Measurements from ENCODE around the gene RFX3. TPM values are rescaled to one million over a fixed set of nuclear protein-coding genes. Genes with fewer than 3 reads are reported as not detected.

Gene RFX3
- total RNA-seq, 2 donors from 2014 or later = 8.4 to 10.6 TPM

DNA sequence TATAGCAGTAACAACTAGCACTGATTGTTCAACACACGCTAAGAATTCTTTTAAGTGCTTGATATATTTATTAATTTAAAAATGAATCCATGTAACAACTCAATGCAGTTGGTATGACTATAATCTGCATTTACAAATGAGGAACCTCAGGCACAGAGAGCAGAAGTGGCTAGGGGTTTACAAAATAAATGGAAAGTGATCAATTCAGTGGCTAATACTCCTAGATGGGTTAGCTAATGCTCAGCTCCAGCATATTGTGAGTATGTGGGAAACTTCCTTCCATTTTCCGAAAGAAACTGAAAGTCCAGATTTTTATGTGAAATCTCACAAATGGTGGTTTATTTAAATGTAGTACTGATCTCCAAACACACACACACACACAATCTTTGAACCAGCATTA is 128.0 kb downstream of the RFX3 start:
- DNase-seq (no peak), ATAC-seq (no peak)
- intact Hi-C loops (cut with DNase I, micrococcal nuclease) = no loop called here

- DNase-seq (no peak), ATAC-seq (peak; percentile 69)
- intact Hi-C loops (cut with DNase I, micrococcal nuclease) = no loop called here
These were observed 134.4 kb downstream of the RFX3 start for GRCh38 chr9:3391414-3391813.

DNA sequence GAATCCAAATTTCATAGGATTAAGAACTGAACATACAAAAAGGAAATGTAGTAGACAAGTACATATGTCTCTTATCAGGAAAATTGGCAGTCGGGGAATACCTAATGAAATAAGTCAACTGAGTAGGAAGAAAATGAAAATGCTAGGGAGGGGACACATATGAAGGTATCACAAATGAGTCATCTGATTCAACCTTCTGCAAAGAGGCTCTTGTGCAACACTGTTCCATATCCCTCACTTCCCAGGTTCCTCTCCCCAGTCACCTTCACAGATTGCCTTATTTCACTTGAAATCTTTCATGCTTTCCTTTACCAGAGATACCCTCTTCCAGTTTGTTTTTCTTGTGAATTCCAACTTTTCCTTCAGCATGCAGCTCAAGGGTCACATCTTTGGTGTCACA is 139.0 kb downstream of the RFX3 start:
- DNase-seq (no peak), ATAC-seq (no peak)
- intact Hi-C loops (cut with DNase I, micrococcal nuclease) = no loop called here

DNA sequence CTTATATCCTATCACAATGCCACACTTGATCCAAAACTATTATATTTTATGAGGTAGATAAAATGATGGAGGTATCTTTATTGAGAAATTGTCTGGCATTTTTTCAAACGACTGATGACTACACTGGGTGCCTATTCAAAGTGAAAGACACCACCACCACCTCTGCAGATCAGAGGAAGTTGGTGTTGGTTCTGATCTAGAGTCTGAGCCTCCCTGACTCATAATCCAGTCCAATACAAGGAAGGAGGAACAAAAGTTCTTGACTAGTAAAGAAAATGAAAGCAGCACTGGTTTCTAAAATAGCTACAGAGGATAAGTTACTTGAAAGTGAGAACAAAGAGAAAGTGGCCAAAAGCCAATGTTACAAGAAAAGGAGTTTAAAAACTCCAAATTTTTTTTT is 139.9 kb downstream of the RFX3 start:
- no peak for ATAC-seq
- intact Hi-C loops (cut with DNase I, micrococcal nuclease) = no loop called here
- no peak for DNase-seq

DNA sequence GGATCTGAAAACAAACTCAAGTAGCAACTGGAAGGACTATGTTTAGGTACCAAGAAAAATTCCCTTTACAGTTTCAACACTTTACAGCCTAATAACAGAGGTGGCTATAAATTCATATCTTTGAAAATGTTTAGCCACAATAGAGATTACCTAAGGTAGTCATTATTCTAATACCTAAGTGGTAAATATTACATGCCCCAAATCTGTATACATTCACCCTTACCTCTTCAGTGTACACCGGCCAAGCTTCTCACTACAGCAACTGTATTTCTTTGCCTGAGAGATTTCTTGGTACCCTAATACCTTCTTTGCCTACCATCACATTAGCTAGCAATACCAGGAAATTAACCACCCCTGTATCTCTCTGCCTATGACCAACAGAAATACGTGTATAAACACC is 154.0 kb downstream of the RFX3 start:
- DNase-seq = no peak
- ATAC-seq = no peak
- intact Hi-C loops (cut with DNase I, micrococcal nuclease) = no loop called here

- intact Hi-C loops (cut with DNase I, micrococcal nuclease) = no loop called here
- ATAC-seq (no peak), DNase-seq (no peak)
These were observed 155.1 kb downstream of the RFX3 start for GRCh38 chr9:3370715-3371114.

- DNase-seq = no peak
- intact Hi-C loops (cut with DNase I, micrococcal nuclease) = no loop called here
- ATAC-seq = no peak
These were observed 158.6 kb downstream of the RFX3 start for GRCh38 chr9:3367185-3367584.

DNA sequence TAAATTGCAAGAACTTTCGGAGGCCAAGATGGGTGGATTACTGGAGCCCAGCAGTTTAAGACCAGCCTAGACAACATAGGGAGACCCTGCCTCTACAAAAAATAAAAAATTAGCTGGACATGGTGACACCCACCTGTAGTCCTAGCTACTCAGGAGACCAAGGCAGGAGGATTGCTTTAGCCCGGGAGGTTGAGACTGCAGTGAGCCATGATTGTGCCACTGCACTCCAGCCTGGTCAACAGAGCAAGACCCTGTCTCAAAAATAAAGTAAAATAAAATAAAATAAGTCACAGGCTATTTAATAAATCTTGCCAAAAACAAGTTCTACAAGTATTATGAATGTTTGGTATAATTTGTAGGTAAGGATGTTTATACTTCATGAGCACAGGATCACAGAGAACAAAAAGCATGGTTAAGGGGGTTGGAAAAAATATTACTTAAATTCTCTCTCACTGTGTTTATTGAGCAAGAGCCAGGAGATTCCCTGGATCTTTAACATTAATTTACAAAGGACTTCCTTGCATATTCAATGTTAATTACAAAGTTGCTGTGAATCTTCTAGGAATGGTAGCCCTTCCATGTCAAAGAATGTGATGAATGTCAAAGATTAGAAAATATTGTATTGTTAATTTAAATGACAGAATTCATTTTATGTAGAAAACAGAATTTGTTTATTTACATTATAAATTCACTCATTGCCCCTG is 164.0 kb downstream of the RFX3 start:
- ATAC-seq = no peak
- intact Hi-C loops (cut with DNase I, micrococcal nuclease) = no loop called here
- DNase-seq = no peak

GRCh38 chr9:3361116-3361515 is 164.7 kb downstream of the RFX3 start:
- intact Hi-C loops (cut with DNase I, micrococcal nuclease) = no loop called here
- ATAC-seq = no peak

DNA sequence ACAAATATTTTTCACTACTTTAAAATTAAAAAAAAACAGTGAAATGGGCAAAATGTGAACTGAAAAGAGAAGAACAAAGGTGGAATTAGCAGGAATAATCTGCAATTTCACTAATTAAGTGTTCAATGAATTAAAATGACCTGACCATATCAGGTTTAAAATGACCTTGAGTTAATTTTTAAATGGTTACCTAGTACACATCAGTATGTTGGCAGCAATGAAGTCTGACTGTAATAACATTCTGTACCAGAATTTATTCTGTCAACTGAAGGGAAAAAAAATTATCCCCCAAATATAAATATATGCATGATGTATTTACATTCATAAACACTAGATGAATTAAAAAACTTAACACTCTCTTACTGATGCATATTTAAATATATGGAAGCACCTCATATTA is 165.6 kb downstream of the RFX3 start:
- DNase-seq (no peak), ATAC-seq (no peak)
- intact Hi-C loops (cut with DNase I, micrococcal nuclease) = no loop called here

More at GRCh38 chr9:3361116-3361515, 164.7 kb downstream of the RFX3 start:
- no peak for DNase-seq

- no peak for DNase-seq
- intact Hi-C loops (cut with DNase I, micrococcal nuclease) = no loop called here
- ATAC-seq = no peak
These were observed 166.0 kb downstream of the RFX3 start for GRCh38 chr9:3359778-3360177.

GRCh38 chr9:3359048-3359692 is 166.6 kb downstream of the RFX3 start:
- intact Hi-C loops (cut with DNase I, micrococcal nuclease) = no loop called here
- ATAC-seq (no peak), DNase-seq (no peak)

DNA sequence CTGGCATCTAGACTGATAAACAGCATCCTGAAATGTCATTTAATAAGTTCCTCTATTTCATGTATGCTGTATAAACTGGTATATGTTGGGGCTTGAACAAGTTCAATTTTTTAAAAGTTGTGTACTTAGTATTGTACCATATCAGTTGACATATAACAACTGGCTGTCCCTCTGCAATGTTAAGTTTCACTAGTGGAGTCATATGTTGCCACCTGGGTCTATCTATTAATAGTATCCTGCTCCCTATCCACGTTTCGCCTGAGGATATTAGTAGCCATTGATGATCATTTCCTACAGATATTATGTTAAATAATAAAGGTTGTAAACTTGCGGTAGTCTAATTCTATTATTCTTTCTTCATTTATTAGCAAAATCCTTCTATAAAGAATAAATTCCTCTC is 177.6 kb downstream of the RFX3 start:
- no peak for DNase-seq
- intact Hi-C loops (cut with DNase I, micrococcal nuclease) = no loop called here
- ATAC-seq = no peak

DNA sequence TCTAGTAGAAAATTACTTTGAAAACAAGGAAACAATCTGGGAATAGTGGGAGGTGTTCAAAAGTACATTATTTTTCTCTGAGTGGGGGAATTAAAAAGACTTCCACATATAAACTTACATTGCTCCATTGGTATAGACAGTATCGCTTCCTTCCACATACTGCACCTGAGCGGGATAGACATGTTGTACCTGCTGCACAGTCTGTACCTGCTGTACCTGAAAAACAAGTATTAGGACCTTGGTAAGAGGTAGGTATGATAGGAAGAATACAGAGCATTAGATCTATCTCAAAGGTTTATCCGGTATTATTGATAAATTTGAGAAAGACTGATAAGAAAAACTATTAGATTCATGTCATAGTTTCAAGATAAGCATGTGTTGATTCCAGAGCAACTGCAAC is 179.3 kb downstream of the RFX3 start:
- intact Hi-C loops (cut with DNase I, micrococcal nuclease) = no loop called here
- no peak for DNase-seq
- ATAC-seq = no peak

DNA sequence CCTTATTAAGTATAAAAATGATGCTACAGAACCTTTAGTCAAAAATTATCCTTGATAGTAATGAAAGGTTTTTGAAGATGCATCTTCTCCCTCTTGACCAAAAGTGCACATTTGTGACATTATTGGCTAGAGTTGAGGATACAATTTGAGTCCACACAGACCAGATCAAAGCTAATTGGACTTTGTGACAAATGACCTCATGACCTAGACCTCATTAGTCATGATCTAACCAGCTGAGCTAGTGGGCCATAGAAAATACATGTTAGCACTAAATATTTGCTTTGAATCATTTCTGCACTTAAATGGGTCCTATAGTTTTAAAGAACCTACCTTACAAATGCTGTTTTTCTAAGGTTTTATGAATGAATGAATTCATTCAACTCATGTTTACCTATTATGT is 182.1 kb downstream of the RFX3 start:
- no peak for DNase-seq
- ATAC-seq = no peak
- intact Hi-C loops (cut with DNase I, micrococcal nuclease) = no loop called here

- DNase-seq = no peak
- intact Hi-C loops (cut with DNase I, micrococcal nuclease) = no loop called here
- ATAC-seq = no peak
These were observed 183.5 kb downstream of the RFX3 start for GRCh38 chr9:3342159-3342777.

DNA sequence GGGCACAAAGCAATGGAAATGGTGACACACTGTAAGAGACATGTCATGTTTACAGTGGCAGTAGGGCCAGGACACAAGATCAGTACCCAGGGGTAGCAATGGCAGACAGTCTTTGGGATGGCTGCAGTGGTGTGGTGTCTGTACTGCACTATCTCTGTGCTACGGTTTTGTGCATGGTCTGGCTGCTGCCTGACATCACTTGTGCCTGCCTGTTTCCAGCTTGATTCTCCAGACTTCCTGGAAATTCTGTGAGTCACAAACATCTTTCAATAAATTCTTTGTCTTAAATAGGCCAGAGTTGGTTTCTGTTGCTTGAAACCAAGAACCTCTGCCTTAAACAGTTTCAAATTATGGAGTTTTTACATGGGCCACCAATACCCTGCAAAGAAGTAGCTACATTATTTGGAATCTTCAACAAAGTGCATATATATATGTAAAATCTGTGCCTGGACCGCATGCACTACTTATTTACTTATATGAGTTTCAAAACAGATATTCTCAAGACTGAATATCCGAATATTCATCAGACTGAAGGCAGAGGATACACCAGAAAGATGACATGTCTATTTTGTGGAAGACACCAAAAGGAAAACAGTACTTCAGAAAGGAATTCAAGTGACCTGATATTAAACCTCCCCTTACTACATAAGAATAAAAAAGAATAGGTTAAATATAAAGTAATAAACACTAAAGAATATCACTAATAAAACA is 188.1 kb downstream of the RFX3 start:
- ATAC-seq (no peak), DNase-seq (no peak)
- intact Hi-C loops (cut with DNase I, micrococcal nuclease) = no loop called here

- ATAC-seq (no peak), DNase-seq (no peak)
- intact Hi-C loops (cut with DNase I, micrococcal nuclease) = no loop called here
These were observed 188.8 kb downstream of the RFX3 start for GRCh38 chr9:3336951-3337350.

DNA sequence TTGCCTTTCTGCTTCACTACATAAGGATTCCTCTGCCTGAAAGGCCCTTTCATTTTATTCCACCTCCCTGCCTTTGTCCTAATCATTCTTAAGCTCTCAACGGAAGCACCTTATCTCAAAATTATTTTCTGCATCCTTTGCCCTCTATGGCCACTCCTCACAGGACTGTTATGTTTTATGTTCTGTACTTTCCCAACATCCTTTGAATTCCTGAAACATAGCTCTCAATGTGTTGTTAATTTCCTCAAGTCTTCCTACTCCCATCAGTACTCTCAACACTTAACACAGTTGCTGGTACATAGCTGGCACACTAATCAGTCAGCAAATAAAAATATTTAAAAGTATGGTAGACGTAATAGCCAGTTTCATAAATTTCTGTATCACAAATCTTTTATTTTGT is 193.0 kb downstream of the RFX3 start:
- ATAC-seq (no peak), DNase-seq (no peak)
- intact Hi-C loops (cut with DNase I, micrococcal nuclease) = no loop called here

DNA sequence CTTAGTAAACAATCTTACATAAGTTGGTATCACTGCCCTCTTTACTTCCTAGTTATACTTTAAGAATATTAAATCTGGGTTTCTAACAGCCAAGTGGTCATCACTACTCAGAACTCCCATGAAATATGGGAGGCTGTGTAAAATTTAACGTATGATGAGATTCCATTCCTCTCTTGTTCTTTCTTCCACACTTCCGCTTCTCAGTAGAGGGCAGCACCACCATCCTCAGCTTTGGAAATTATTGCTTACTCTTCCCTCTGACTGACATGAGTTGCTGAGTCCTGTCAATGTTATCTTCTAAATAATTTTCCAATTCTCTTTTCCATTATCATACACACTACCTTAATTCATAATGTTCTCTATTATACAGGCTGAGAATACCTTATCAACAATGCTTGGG is 194.0 kb downstream of the RFX3 start:
- no peak for ATAC-seq
- intact Hi-C loops (cut with DNase I, micrococcal nuclease) = no loop called here
- no peak for DNase-seq
